Neural cell (in vitro differentiated cells): Measurements from ENCODE around the gene TMTC1. TPM values are rescaled to one million over a fixed set of nuclear protein-coding genes. Genes with fewer than 3 reads are reported as not detected.

Experiments used
- H2AFZ ChIP-seq: fragments of 200-600, 300-800 bp; sonication (generic), shearing (Covaris generic); 2 replicates; pipeline ENCODE4 v1.6.0; 2014; ENCODE audit warnings: low read depth, mild to moderate bottlenecking, antibody characterized with exemption, low read length, moderate library complexity
- H3F3A ChIP-seq: fragments of 200-600 bp; shearing (Covaris generic); 2 replicates; pipeline ENCODE4 v1.6.1; 2016; ENCODE audit warnings: mild to moderate bottlenecking, moderate library complexity, mixed read lengths, antibody characterized with exemption, low read length; ENCODE audit not compliant: insufficient read depth, poor library complexity, severe bottlenecking
- H3K27ac ChIP-seq: fragments of 200-600, 300-800 bp; sonication (generic), shearing (Covaris generic); 2 replicates; pipeline ENCODE4 v1.5.1; 2014; ENCODE audit warnings: mild to moderate bottlenecking, low read length, moderate library complexity
- H3K27me3 ChIP-seq: fragments of 300-800, 200-600 bp; sonication (generic), shearing (Covaris generic); 2 replicates; pipeline ENCODE4 v1.6.0; 2014; ENCODE audit warnings: mild to moderate bottlenecking, low read depth, low read length, moderate library complexity; ENCODE audit not compliant: insufficient read depth
- H3K36me3 ChIP-seq: fragments of 300-800, 200-600 bp; sonication (generic), shearing (Covaris generic); 2 replicates; pipeline ENCODE4 v1.5.1; 2014; ENCODE audit warnings: mild to moderate bottlenecking, antibody characterized with exemption, low read length, moderate library complexity; ENCODE audit not compliant: insufficient read depth
- H3K4me2 ChIP-seq: fragments of 300-800, 200-600 bp; sonication (generic), shearing (Covaris generic); 2 replicates; pipeline ENCODE4 v1.6.0; 2014; ENCODE audit warnings: mild to moderate bottlenecking, low read length
- H3K4me3 ChIP-seq: fragments of 300-800, 200-600 bp; sonication (generic), shearing (Covaris generic); 2 replicates; pipeline ENCODE4 v1.5.1; 2014; ENCODE audit warnings: mild to moderate bottlenecking, low read length, moderate library complexity
- H3K79me2 ChIP-seq: fragments of 200-600 bp; shearing (Covaris generic); replicated peaks from 2 replicates; pipeline ENCODE4 v1.6.0; 2014; ENCODE audit warnings: mild to moderate bottlenecking, low read length, moderate library complexity; ENCODE audit not compliant: insufficient read depth
- H3K9ac ChIP-seq: fragments of 300-800, 200-600 bp; sonication (generic), shearing (Covaris generic); 2 replicates; pipeline ENCODE4 v1.6.1; 2016; ENCODE audit warnings: mild to moderate bottlenecking, low read length, mixed read lengths
- H3K9me2 ChIP-seq: fragments of 200-600 bp; shearing (Covaris generic); 2 replicates; pipeline ENCODE4 v1.6.1; 2016; ENCODE audit warnings: mild to moderate bottlenecking, low read length, mixed read lengths; ENCODE audit not compliant: insufficient read depth
- H3K9me3 ChIP-seq: fragments of 200-600, 300-800 bp; sonication (generic), shearing (Covaris generic); 2 replicates; pipeline ENCODE4 v1.6.1; 2016; ENCODE audit warnings: mild to moderate bottlenecking, mixed run types, low read length, moderate library complexity, mixed read lengths
- H4K20me1 ChIP-seq: fragments of 200-600 bp; shearing (Covaris generic); 2 replicates; pipeline ENCODE4 v1.6.1; 2016; ENCODE audit warnings: mild to moderate bottlenecking, mixed run types; ENCODE audit not compliant: insufficient read depth
- CTCF ChIP-seq: fragments of 450-650 bp; IDR thresholded peaks from 2 replicates; pipeline ENCODE4 v1.5.1; 2014; ENCODE audit warnings: antibody characterized with exemption, mild to moderate bottlenecking, moderate library complexity; ENCODE audit not compliant: poor library complexity, severe bottlenecking
- EP300 ChIP-seq: fragments of 450-650 bp; conservative IDR thresholded peaks from 2 replicates; pipeline ENCODE4 v1.6.1; 2014; ENCODE audit warnings: antibody characterized with exemption, mild to moderate bottlenecking, moderate library complexity; ENCODE audit not compliant: poor library complexity, severe bottlenecking
- MXI1 ChIP-seq: fragments of 450-650 bp; conservative IDR thresholded peaks from 2 replicates; pipeline ENCODE4 v1.6.1; 2014; ENCODE audit warnings: antibody characterized with exemption, mild to moderate bottlenecking; ENCODE audit not compliant: poor library complexity, severe bottlenecking
- POLR2AphosphoS5 ChIP-seq: IDR thresholded peaks from 2 replicates; pipeline ENCODE4 v1.6.1; 2012
- RAD21 ChIP-seq: fragments of 450-650 bp; conservative IDR thresholded peaks from 2 replicates; pipeline ENCODE4 v1.6.1; 2014; ENCODE audit warnings: antibody characterized with exemption, mild to moderate bottlenecking, moderate library complexity
- REST ChIP-seq: IDR thresholded peaks from 2 replicates; pipeline ENCODE4 v1.6.1; 2012; ENCODE audit warnings: borderline replicate concordance
- polyA plus RNA-seq: library from polyadenylated mRNA; depleted of rRNA; stranded (reverse); fragments of >200 nt; gene quantifications from 2 replicates; pipeline ENCODE4 v1.2.3, GENCODE V29; 2014

The TMTC1 gene
- polyA plus RNA-seq, 1 donor from 2014 or later, result 10.0 TPM

- Histone ChIP-seq H3F3A (no peaks in the 10 kb centered on the region), H3K4me2 (no peak overlapping the region), H3K9me3 (no peaks in the 10 kb centered on the region), H3K9me2 (no peaks in the 10 kb centered on the region), H3K9ac (no peak overlapping the region), H3K27me3 (no peaks in the 10 kb centered on the region), H3K79me2 (no peaks in the 10 kb centered on the region), H3K27ac (no peak overlapping the region), H2AFZ (no peak overlapping the region), H3K4me3 (no peak overlapping the region), H3K36me3 (no peaks in the 10 kb centered on the region), H4K20me1 (no peaks in the 10 kb centered on the region)
- TF ChIP-seq RAD21 (no peak), POLR2AphosphoS5 (no peak), CTCF (no peak), MXI1 (no peak)
These were observed 202.8 kb downstream of the TMTC1 start for GRCh38 chr12:29580971-29581370.

- no peak overlapping the region for H3K9ac ChIP-seq
These were observed 205.0 kb downstream of the TMTC1 start for GRCh38 chr12:29578731-29579130.

More at GRCh38 chr12:29578731-29579130, 205.0 kb downstream of the TMTC1 start:
- H3F3A ChIP-seq, result no peaks in the 10 kb centered on the region
- H3K36me3 ChIP-seq, result no peaks in the 10 kb centered on the region
- no peaks in the 10 kb centered on the region for H3K9me3 ChIP-seq
- no peaks in the 10 kb centered on the region for H3K79me2 ChIP-seq
- H3K4me3 ChIP-seq, result no peak overlapping the region
- no peaks in the 10 kb centered on the region for H3K9me2 ChIP-seq
- TF ChIP-seq REST, result no peak
- no peak for TF ChIP-seq EP300
- TF ChIP-seq RAD21, result no peak
- TF ChIP-seq CTCF, result no peak
- H4K20me1 ChIP-seq, result no peaks in the 10 kb centered on the region
- H3K27ac ChIP-seq, result no peak overlapping the region
- H3K27me3 ChIP-seq, result no peaks in the 10 kb centered on the region
- no peak overlapping the region for H2AFZ ChIP-seq
- H3K4me2 ChIP-seq, result no peak overlapping the region
